ENCODE results near the gene PRPS2. TPM values are rescaled to one million over a fixed set of nuclear protein-coding genes. Genes with fewer than 3 reads are reported as not detected.

The PRPS2 gene
- total RNA-seq: 10 to 100 TPM in 5 of 8 experiments, 1 to 10 TPM in 3; 8.6 to 39.7 (median 10.7) TPM

- 0% methylated on average over 1 of the region's 113 CpGs; no CpG with 5 or more reads in 9 of the 10 experiments for WGBS, 10 experiments
- H3K27ac ChIP-seq: no peak within 1 kb of the TSS
- no peaks in the 10 kb centered on the region for H3K4me1 ChIP-seq (replicated peaks in 1 of 2)
- peak; percentile 87 to 94 (median 90) for ATAC-seq (replicated peaks in 6 of 8)
- peak within 1 kb of the TSS; percentile 61 to 80 (median 66) for H3K4me3 ChIP-seq
- in situ Hi-C loops (cut with MboI; ENCODE audit: low pct_unique_long_range_greater_than_20kb in 2 of 9, low sequenced_read_pairs in 9 of 9, unreplicated experiment in 9 of 9): no loop called here
Measured at GRCh38 chrX:12791257-12792228, at the start of gene PRPS2. TSS of gene PRPS2 (plus strand) at chrX:12791412. CDS start at chrX:12791498, 86 bp downstream.

GRCh38 chrX:12741416-12741815 lies 49.8 kb upstream of the PRPS2 start:
- no peak for ATAC-seq (replicated peaks in 6 of 8)
- Histone ChIP-seq H3K4me1 (replicated peaks in 1 of 2) (no peaks in the 10 kb centered on the region), H3K4me3 (no peak overlapping the region), H3K27ac (no peak overlapping the region)
- in situ Hi-C loops (cut with MboI; ENCODE audit: low pct_unique_long_range_greater_than_20kb in 2 of 9, low sequenced_read_pairs in 9 of 9, unreplicated experiment in 9 of 9): no loop called here
- 68 to 80% (median 80%) methylated on average over 2 to 5 of the region's 6 CpGs; no CpG with 5 or more reads in 7 of the 10 experiments for WGBS, 10 experiments

- H3K4me1 ChIP-seq (replicated peaks in 1 of 2): no peaks in the 10 kb centered on the region
- no peak for ATAC-seq (replicated peaks in 6 of 8)
- H3K4me3 ChIP-seq: no peak overlapping the region
- in situ Hi-C loops (cut with MboI; ENCODE audit: low pct_unique_long_range_greater_than_20kb in 2 of 9, low sequenced_read_pairs in 9 of 9, unreplicated experiment in 9 of 9): no loop called here
- no peak overlapping the region for H3K27ac ChIP-seq
- WGBS, 10 experiments: 100% methylated on average over 1 of the region's 1 CpG; no CpG with 5 or more reads in 9 of the 10 experiments
Measured at GRCh38 chrX:12747433-12747832, 43.8 kb upstream of the PRPS2 start.

- 0 to 29% methylated on average over 1 of the region's 1 CpG; no CpG with 5 or more reads in 8 of the 10 experiments for WGBS, 10 experiments
- no peak overlapping the region for H3K4me3 ChIP-seq
- ATAC-seq (replicated peaks in 6 of 8): no peak
- in situ Hi-C loops (cut with MboI; ENCODE audit: low pct_unique_long_range_greater_than_20kb in 2 of 9, low sequenced_read_pairs in 9 of 9, unreplicated experiment in 9 of 9): no loop called here
- no peak overlapping the region for H3K27ac ChIP-seq
- H3K4me1 ChIP-seq (replicated peaks in 1 of 2): no peaks in the 10 kb centered on the region
Measured at GRCh38 chrX:12751887-12752286, 39.3 kb upstream of the PRPS2 start.

GRCh38 chrX:12753366-12753765 lies 37.8 kb upstream of the PRPS2 start:
- in situ Hi-C loops (cut with MboI; ENCODE audit: low pct_unique_long_range_greater_than_20kb in 2 of 9, low sequenced_read_pairs in 9 of 9, unreplicated experiment in 9 of 9): no loop called here
- WGBS, 10 experiments: 0 to 80% (median 38%) methylated on average over 1 to 2 of the region's 2 CpGs; no CpG with 5 or more reads in 6 of the 10 experiments
- no peaks in the 10 kb centered on the region for H3K4me1 ChIP-seq (replicated peaks in 1 of 2)
- H3K4me3 ChIP-seq: no peak overlapping the region
- no peak overlapping the region for H3K27ac ChIP-seq
- ATAC-seq (replicated peaks in 6 of 8): no peak

- H3K4me1 ChIP-seq (replicated peaks in 1 of 2): no peaks in the 10 kb centered on the region
- WGBS, 10 experiments: 0 to 83% (median 20%) methylated on average over 1 to 3 of the region's 3 CpGs; no CpG with 5 or more reads in 5 of the 10 experiments
- no peak for ATAC-seq (replicated peaks in 6 of 8)
- no peak overlapping the region for H3K4me3 ChIP-seq
- in situ Hi-C loops (cut with MboI; ENCODE audit: low pct_unique_long_range_greater_than_20kb in 2 of 9, low sequenced_read_pairs in 9 of 9, unreplicated experiment in 9 of 9): no loop called here
- H3K27ac ChIP-seq: no peak overlapping the region
Measured at GRCh38 chrX:12758291-12758690, 32.9 kb upstream of the PRPS2 start.

- in situ Hi-C loops (cut with MboI; ENCODE audit: low pct_unique_long_range_greater_than_20kb in 2 of 9, low sequenced_read_pairs in 9 of 9, unreplicated experiment in 9 of 9): no loop called here
- H3K27ac ChIP-seq: no peak overlapping the region
- no peaks in the 10 kb centered on the region for H3K4me1 ChIP-seq (replicated peaks in 1 of 2)
- 0 to 60% (median 18%) methylated on average over 1 to 2 of the region's 2 CpGs; no CpG with 5 or more reads in 4 of the 10 experiments for WGBS, 10 experiments
- ATAC-seq (replicated peaks in 6 of 8): peak in 1 of 8 experiments; percentile 29
- H3K4me3 ChIP-seq: no peak overlapping the region
Measured at GRCh38 chrX:12767856-12768255, 23.4 kb upstream of the PRPS2 start.

- ATAC-seq (replicated peaks in 6 of 8): no peak
- WGBS, 10 experiments: 16 to 100% (median 71%) methylated on average over 1 to 4 of the region's 4 CpGs; no CpG with 5 or more reads in 4 of the 10 experiments
Measured at GRCh38 chrX:12768491-12768890, 22.7 kb upstream of the PRPS2 start.

GRCh38 chrX:12770440-12770839 lies 20.8 kb upstream of the PRPS2 start:
- WGBS, 10 experiments: 32 to 100% (median 67%) methylated on average over 1 to 5 of the region's 5 CpGs; no CpG with 5 or more reads in 6 of the 10 experiments
- no peaks in the 10 kb centered on the region for H3K4me1 ChIP-seq (replicated peaks in 1 of 2)
- H3K27ac ChIP-seq: no peak overlapping the region
- H3K4me3 ChIP-seq: no peak overlapping the region
- ATAC-seq (replicated peaks in 6 of 8): peak in 3 of 8 experiments; percentile 30 to 54 (median 47)
- in situ Hi-C loops (cut with MboI; ENCODE audit: low pct_unique_long_range_greater_than_20kb in 2 of 9, low sequenced_read_pairs in 9 of 9, unreplicated experiment in 9 of 9): no loop called here

More at GRCh38 chrX:12768491-12768890, 22.7 kb upstream of the PRPS2 start:
- Histone ChIP-seq H3K27ac (no peak overlapping the region), H3K4me1 (replicated peaks in 1 of 2) (no peaks in the 10 kb centered on the region), H3K4me3 (no peak overlapping the region)
- in situ Hi-C loops (cut with MboI; ENCODE audit: low pct_unique_long_range_greater_than_20kb in 2 of 9, low sequenced_read_pairs in 9 of 9, unreplicated experiment in 9 of 9): no loop called here

- no peak overlapping the region for H3K27ac ChIP-seq
- peak in 4 of 8 experiments; percentile 36 to 99 (median 98) for ATAC-seq (replicated peaks in 6 of 8)
- in situ Hi-C loops (cut with MboI; ENCODE audit: low pct_unique_long_range_greater_than_20kb in 2 of 9, low sequenced_read_pairs in 9 of 9, unreplicated experiment in 9 of 9): no loop called here
- no peak overlapping the region for H3K4me3 ChIP-seq
- no peaks in the 10 kb centered on the region for H3K4me1 ChIP-seq (replicated peaks in 1 of 2)
- WGBS, 10 experiments: 47 to 69% (median 57%) methylated on average over 2 to 9 of the region's 22 CpGs; no CpG with 5 or more reads in 7 of the 10 experiments
Measured at GRCh38 chrX:12771445-12772069, 19.7 kb upstream of the PRPS2 start.

GRCh38 chrX:12777670-12778069 lies 13.5 kb upstream of the PRPS2 start:
- H3K4me1 ChIP-seq (replicated peaks in 1 of 2): no peaks in the 10 kb centered on the region
- in situ Hi-C loops (cut with MboI; ENCODE audit: low pct_unique_long_range_greater_than_20kb in 2 of 9, low sequenced_read_pairs in 9 of 9, unreplicated experiment in 9 of 9): no loop called here
- H3K4me3 ChIP-seq: no peak overlapping the region
- ATAC-seq (replicated peaks in 6 of 8): no peak
- no peak overlapping the region for H3K27ac ChIP-seq

GRCh38 chrX:12779534-12779933 lies 11.7 kb upstream of the PRPS2 start:
- 0 to 100% (median 27%) methylated on average over 1 to 4 of the region's 4 CpGs; no CpG with 5 or more reads in 3 of the 10 experiments for WGBS, 10 experiments
- Histone ChIP-seq H3K4me3 (no peak overlapping the region), H3K4me1 (replicated peaks in 1 of 2) (no peaks in the 10 kb centered on the region), H3K27ac (no peak overlapping the region)
- in situ Hi-C loops (cut with MboI; ENCODE audit: low pct_unique_long_range_greater_than_20kb in 2 of 9, low sequenced_read_pairs in 9 of 9, unreplicated experiment in 9 of 9): no loop called here
- no peak for ATAC-seq (replicated peaks in 6 of 8)

GRCh38 chrX:12788645-12789044 lies 2.6 kb upstream of the PRPS2 start:
- Histone ChIP-seq H3K27ac (no peak overlapping the region), H3K4me3 (no peak overlapping the region), H3K4me1 (replicated peaks in 1 of 2) (no peaks in the 10 kb centered on the region)
- ATAC-seq (replicated peaks in 6 of 8): no peak
- WGBS, 10 experiments: 100% methylated on average over 1 of the region's 1 CpG; no CpG with 5 or more reads in 9 of the 10 experiments
- in situ Hi-C loops (cut with MboI; ENCODE audit: low pct_unique_long_range_greater_than_20kb in 2 of 9, low sequenced_read_pairs in 9 of 9, unreplicated experiment in 9 of 9): no loop called here

All from motor neuron (in vitro differentiated cells).